Measurements from ENCODE around the gene NSFL1C. TPM values are rescaled to one million over a fixed set of nuclear protein-coding genes. Genes with fewer than 3 reads are reported as not detected.

NSFL1C gene
- total RNA-seq, 4 donors from 2014 or later, result 33.6 to 62.4 (median 43.6) TPM

DNA sequence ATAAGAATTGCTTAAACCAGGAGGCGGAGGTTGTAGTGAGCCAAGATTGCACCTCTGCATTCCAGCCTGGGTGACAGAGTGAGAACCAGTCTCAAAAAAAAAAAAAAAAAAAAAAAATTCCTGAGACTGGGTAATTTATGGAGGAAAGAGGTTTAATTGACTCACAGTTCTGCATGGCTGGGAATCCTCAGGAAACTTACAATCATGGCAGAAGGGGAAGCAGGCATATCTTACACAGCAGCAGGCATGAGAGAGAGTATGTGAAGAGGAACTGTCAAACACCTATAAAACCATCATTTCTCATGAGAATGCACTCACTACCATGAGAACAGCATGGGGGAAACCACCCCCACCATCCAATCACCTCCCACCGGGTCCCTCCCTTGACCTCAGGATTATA, 72.0 kb downstream of the NSFL1C start:
- no peaks in the 10 kb centered on the region for H3K36me3 ChIP-seq
- H3K4me3 ChIP-seq, result no peak overlapping the region
- no peak for TF ChIP-seq POLR2A (IDR thresholded peaks at IDR 0.05; ENCODE audit: low read depth)
- TF ChIP-seq EP300 (IDR thresholded peaks at IDR 0.05), result no peak
- TF ChIP-seq POLR2AphosphoS5 (IDR thresholded peaks at IDR 0.05), result no peak
- H3K9me3 ChIP-seq, result no peaks in the 10 kb centered on the region
- intact Hi-C loops (cut with DNase I), result loop anchor here (5.0 kb wide), 1 partner anchor 73 kb away; the partner anchor contains the start of gene NSFL1C
- H3K4me1 ChIP-seq, result peaks cover 25 to 38% (median 35%) of the 10 kb centered on the region in 4 donors
- no peak overlapping the region for H3K27ac ChIP-seq (replicated peaks in 1 of 4)
- peak; percentile 37 for DNase-seq (ENCODE audit: extremely low spot score)
- WGBS, result 80% methylated on average over 2 of the region's 2 CpGs
- H3K27me3 ChIP-seq, result peaks cover 0 to 27% (median 0%) of the 10 kb centered on the region in 4 donors

DNA sequence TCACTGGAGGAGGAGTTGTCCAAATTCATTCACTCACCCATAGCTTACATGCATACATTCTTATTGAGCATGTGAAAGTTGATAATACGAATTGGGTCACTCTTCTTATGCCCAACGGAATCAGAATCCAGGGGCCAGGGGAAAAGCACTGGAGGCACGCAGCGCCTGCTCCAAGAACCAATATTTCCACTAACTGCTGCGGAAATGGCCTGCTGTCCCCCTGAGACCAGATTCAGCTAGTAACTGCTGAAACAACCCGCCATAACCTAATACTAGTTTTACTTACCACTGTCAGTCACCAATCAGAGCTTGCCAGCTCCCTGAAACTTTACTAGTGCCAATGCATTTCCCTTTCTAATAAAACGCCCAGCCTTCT, 73.2 kb downstream of the NSFL1C start:
- no peaks in the 10 kb centered on the region for H3K9me3 ChIP-seq
- peaks cover 0 to 17% (median 0%) of the 10 kb centered on the region in 4 donors for H3K27me3 ChIP-seq
- peaks cover 37 to 47% (median 46%) of the 10 kb centered on the region in 4 donors for H3K4me1 ChIP-seq
- DNase-seq (ENCODE audit: extremely low spot score), result peak; percentile 83
- H3K36me3 ChIP-seq, result no peaks in the 10 kb centered on the region
- intact Hi-C loops (cut with DNase I), result loop anchor here (2.0 to 5.0 kb wide), 2 partner anchors 67 to 74 kb away; partner anchors contain the start of gene NSFL1C
- 63% methylated on average over 7 of the region's 7 CpGs for WGBS
- peak overlapping the region; percentile 73 to 98 (median 80) for H3K4me3 ChIP-seq
- TF ChIP-seq, protein P1, sequence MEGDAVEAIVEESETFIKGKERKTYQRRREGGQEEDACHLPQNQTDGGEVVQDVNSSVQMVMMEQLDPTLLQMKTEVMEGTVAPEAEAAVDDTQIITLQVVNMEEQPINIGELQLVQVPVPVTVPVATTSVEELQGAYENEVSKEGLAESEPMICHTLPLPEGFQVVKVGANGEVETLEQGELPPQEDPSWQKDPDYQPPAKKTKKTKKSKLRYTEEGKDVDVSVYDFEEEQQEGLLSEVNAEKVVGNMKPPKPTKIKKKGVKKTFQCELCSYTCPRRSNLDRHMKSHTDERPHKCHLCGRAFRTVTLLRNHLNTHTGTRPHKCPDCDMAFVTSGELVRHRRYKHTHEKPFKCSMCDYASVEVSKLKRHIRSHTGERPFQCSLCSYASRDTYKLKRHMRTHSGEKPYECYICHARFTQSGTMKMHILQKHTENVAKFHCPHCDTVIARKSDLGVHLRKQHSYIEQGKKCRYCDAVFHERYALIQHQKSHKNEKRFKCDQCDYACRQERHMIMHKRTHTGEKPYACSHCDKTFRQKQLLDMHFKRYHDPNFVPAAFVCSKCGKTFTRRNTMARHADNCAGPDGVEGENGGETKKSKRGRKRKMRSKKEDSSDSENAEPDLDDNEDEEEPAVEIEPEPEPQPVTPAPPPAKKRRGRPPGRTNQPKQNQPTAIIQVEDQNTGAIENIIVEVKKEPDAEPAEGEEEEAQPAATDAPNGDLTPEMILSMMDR (IDR thresholded peaks at IDR 0.05), result no peak
- TF ChIP-seq EP300 (IDR thresholded peaks at IDR 0.05) (no peak), POLR2A (IDR thresholded peaks at IDR 0.05; ENCODE audit: low read depth) (no peak), POLR2AphosphoS5 (IDR thresholded peaks at IDR 0.05) (no peak)
- H3K27ac ChIP-seq (replicated peaks in 1 of 4), result peak overlapping the region; percentile 79 to 89 (median 84)

DNA sequence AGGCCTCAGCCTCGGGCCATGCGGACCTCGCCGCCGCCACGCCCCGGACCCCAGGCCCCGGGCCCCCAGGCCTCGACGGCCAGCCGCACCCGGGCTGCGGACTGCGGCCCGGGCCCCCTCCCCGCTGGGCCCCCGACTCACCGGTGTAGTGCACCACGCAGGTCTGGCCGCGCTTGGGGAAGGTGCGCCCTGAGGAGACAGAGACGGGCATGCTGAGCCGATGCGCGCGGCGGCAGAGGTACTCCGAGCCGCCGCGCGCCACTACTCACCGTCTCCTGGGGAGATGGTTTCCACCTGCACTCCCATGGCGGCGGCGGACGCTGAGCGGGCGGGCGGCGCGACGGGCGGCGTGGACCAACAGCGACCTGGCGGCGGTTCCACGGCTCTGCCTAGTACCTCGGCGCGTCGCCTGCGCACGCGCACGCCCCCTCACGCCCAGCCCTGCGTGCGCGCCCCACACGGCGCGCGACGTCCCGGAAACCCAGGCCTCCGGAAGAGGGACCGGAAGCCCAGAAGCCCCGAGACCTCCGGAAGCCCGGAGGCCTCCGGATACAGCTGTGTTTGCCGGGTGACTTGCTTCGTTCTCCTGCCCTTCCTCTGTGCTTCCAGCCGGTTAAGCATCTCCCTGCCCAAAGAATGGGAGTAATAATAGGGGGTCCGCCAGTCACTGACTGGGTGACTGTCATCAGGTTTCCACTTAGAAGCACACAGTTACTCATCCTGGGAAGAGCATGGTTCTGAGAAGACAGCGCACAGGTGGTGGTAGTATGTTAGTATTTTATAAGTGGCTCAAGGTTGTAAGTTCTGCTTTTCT, 73.7 kb downstream of the NSFL1C start, which contains the start of gene FKBP1A:
Gene FKBP1A (minus strand): TSS at position 362 of the 814 bp plus-strand sequence. CDS start 56 bp downstream, at position 306.
- 6% methylated on average over 26 of the region's 79 CpGs for WGBS
- intact Hi-C loops (cut with DNase I), result loop anchor here (2.0 to 5.0 kb wide), 2 partner anchors 66 to 74 kb away; partner anchors contain the start of gene NSFL1C
- H3K9me3 ChIP-seq, result no peaks in the 10 kb centered on the region
- DNase-seq (ENCODE audit: extremely low spot score), result peak; percentile 96
- no peaks in the 10 kb centered on the region for H3K36me3 ChIP-seq
- H3K4me3 ChIP-seq, result peak within 1 kb of the TSS; percentile 73 to 98 (median 80)
- TF ChIP-seq EP300 (IDR thresholded peaks at IDR 0.05) (no peak), POLR2AphosphoS5 (IDR thresholded peaks at IDR 0.05) (peak in 1 of 2 donors; percentile 89), POLR2A (IDR thresholded peaks at IDR 0.05; ENCODE audit: low read depth) (peak; percentile 48)
- TF ChIP-seq, protein P1 (IDR thresholded peaks at IDR 0.05), result peak in 2 of 3 experiments; percentile 23 to 29
- peak within 1 kb of the TSS; percentile 79 to 89 (median 84) for H3K27ac ChIP-seq (replicated peaks in 1 of 4)
- peaks cover 0 to 11% (median 0%) of the 10 kb centered on the region in 4 donors for H3K27me3 ChIP-seq
- H3K4me1 ChIP-seq, result peaks cover 40 to 53% (median 52%) of the 10 kb centered on the region in 4 donors

DNA sequence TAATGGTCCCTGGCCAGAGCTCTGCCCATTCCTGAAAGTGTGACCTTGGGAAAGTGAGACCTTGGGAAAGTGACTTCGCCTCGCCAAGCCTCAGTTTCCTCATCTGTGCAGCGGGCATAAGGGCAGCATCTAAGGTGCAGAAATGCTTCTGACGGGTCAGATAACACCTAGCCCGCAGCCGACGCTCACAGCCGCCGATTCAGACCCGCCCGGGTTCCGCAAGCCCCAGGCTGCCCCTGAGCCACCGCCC, 74.3 kb downstream of the NSFL1C start:
- 0% methylated on average over 4 of the region's 13 CpGs for WGBS
- Histone ChIP-seq H3K36me3 (no peaks in the 10 kb centered on the region), H3K9me3 (no peaks in the 10 kb centered on the region), H3K4me3 (peak overlapping the region; percentile 73 to 98 (median 80)), H3K27ac (replicated peaks in 1 of 4) (peak overlapping the region; percentile 79 to 89 (median 84)), H3K27me3 (peaks cover 0 to 8% (median 0%) of the 10 kb centered on the region in 4 donors), H3K4me1 (peaks cover 44 to 58% (median 57%) of the 10 kb centered on the region in 4 donors)
- no peak for DNase-seq (ENCODE audit: extremely low spot score)
- intact Hi-C loops (cut with DNase I), result loop anchor here (2.0 to 5.0 kb wide), 2 partner anchors 66 to 75 kb away; partner anchors contain the start of gene NSFL1C
- TF ChIP-seq POLR2AphosphoS5 (IDR thresholded peaks at IDR 0.05) (no peak), POLR2A (IDR thresholded peaks at IDR 0.05; ENCODE audit: low read depth) (no peak)
- TF ChIP-seq, protein P1 (IDR thresholded peaks at IDR 0.05), result no peak

Other genes starting within 250 kb of the NSFL1C start
- gene RAD21L1, start 240.8 kb downstream of the NSFL1C start, total RNA-seq, result not detected
- 10 to 100 TPM in 3 of 4 donors, 1 to 10 TPM in 1; 9.6 to 29.5 (median 17.3) TPM for gene SNPH, start 200.6 kb downstream of the NSFL1C start, total RNA-seq
- 1 to 10 TPM; 2.1 to 6.2 (median 4.1) TPM for gene SDCBP2, start 137.7 kb downstream of the NSFL1C start, total RNA-seq
- 10 to 100 TPM; 84.3 to 99.2 (median 89.8) TPM for gene FKBP1A, start 73.8 kb downstream of the NSFL1C start, total RNA-seq
- gene SIRPB2, start 24.6 kb upstream of the NSFL1C start, total RNA-seq, result 1 to 10 TPM; 4.7 to 8.1 (median 6.2) TPM
- gene SIRPD, start 90.9 kb upstream of the NSFL1C start, total RNA-seq, result not detected
- gene SIRPB1, start 153.2 kb upstream of the NSFL1C start, total RNA-seq, result 1 to 10 TPM in 3 of 4 donors, under 1 TPM in 1; under 0.01 to 4.0 (median 3.1) TPM
- not detected for gene SIRPG, start 190.9 kb upstream of the NSFL1C start, total RNA-seq